K562 (cell line): ENCODE measurements around the gene NAIF1. TPM values are rescaled to one million over a fixed set of nuclear protein-coding genes. Genes with fewer than 3 reads are reported as not detected.

Experiments used
- ATAC-seq: fragments of 200-7000 bp; cut with Tn5 transposase; 3 replicates; pipeline ENCODE4 v1.9.1; 2020; ENCODE audit warnings: moderate library complexity
- BruUV-seq: library from RNA; stranded (reverse); fragments of 400-500 nt; replicated peaks from 2 replicates; lab custom pipeline; 2021; lab: Mats Ljungman, UMichigan
- CTCF ChIA-PET: fragments of 300-600 bp; formaldehyde crosslinking; extraction: SDS; loops from one replicate; lab custom pipeline; 2021; ENCODE audit warnings: low intra/inter-chr PET ratio; lab: Yijun Ruan, JAX
- POLR2A ChIA-PET: fragments of 300-600, 350-650 bp; sonication (Branson Sonifier 250); formaldehyde crosslinking; extraction: SDS; loops from one replicate; lab custom pipeline; 2021; ENCODE audit warnings: antibody characterized with exemption, inconsistent platforms; lab: Yijun Ruan, JAX
- DNase-seq, 4 experiments: peaks; one replicate each; pipeline versions ENCODE4 v3.0.0 to v3.0.0-alpha.2; 2011 to 2018; ENCODE audit warnings: low spot score in 3 of 4, mixed read lengths in 3 of 4; ENCODE audit errors: extremely low read depth in 1 of 4
- FAIRE-seq: peaks from 2 replicates; lab custom pipeline; 2011; peaks lifted over from hg19 to GRCh38; lab: Jason Lieb, UNC
- H2AFZ ChIP-seq: 2 replicates; pipeline ENCODE4 v1.6.0; 2011; ENCODE audit warnings: low read depth, low read length, control low read depth, inconsistent platforms
- H3K27ac ChIP-seq: fragments of 200-600 bp; 3 replicates; pipeline ENCODE4 v1.8.0; 2011; ENCODE audit warnings: low read depth, mild to moderate bottlenecking, control low read depth, inconsistent platforms, low read length, moderate library complexity, mixed read lengths; ENCODE audit errors: extremely low read depth
- H3K27me3 ChIP-seq, 2 experiments: fragments of 300-600 bp in 1 of 2; 2 replicates in 1 of 2; 3 replicates in 1 of 2; pipeline versions ENCODE4 v1.6.0 to v1.8.0; 2011; ENCODE audit warnings: inconsistent platforms in 2 of 2, low read length in 2 of 2, mild to moderate bottlenecking in 1 of 2, mixed read lengths in 1 of 2, moderate library complexity in 1 of 2; ENCODE audit not compliant: control insufficient read depth in 2 of 2, insufficient read depth in 2 of 2
- H3K36me3 ChIP-seq: fragments of 300-600 bp; 3 replicates; pipeline ENCODE4 v1.8.0; 2011; ENCODE audit warnings: mild to moderate bottlenecking, low read length, inconsistent platforms; ENCODE audit not compliant: control insufficient read depth, insufficient read depth
- H3K4me1 ChIP-seq, 2 experiments: fragments of 200-600 bp in 1 of 2; replicated peaks in 1 of 2; 2 replicates in 1 of 2; 3 replicates in 1 of 2; pipeline versions ENCODE4 v1.5.1 to v1.8.0; 2011; ENCODE audit warnings: inconsistent platforms in 2 of 2, low read length in 2 of 2, mild to moderate bottlenecking in 1 of 2, mixed read lengths in 1 of 2, moderate library complexity in 1 of 2; ENCODE audit not compliant: control insufficient read depth in 2 of 2, insufficient read depth in 2 of 2
- H3K4me2 ChIP-seq: 2 replicates; pipeline ENCODE4 v1.6.1; 2011; ENCODE audit warnings: low read length, control low read depth, inconsistent platforms, mixed read lengths; ENCODE audit not compliant: insufficient read depth
- H3K4me3 ChIP-seq: fragments of 200-600 bp; sonication (generic), shearing (Covaris generic); 2 replicates; pipeline ENCODE4 v1.5.1; 2016; ENCODE audit warnings: control low read depth, inconsistent platforms
- H3K79me2 ChIP-seq: fragments of 200-600 bp; 3 replicates; pipeline ENCODE4 v1.8.0; 2011; ENCODE audit warnings: low read length, inconsistent platforms; ENCODE audit not compliant: control insufficient read depth, insufficient read depth
- H3K9ac ChIP-seq, 2 experiments: 2 replicates each; pipeline versions ENCODE4 v1.6.0 to v1.6.1; 2011; ENCODE audit warnings: low read depth in 2 of 2, low read length in 2 of 2, control low read depth in 1 of 2, inconsistent platforms in 1 of 2, mild to moderate bottlenecking in 1 of 2, mixed read lengths in 1 of 2; ENCODE audit not compliant: insufficient read depth in 1 of 2
- H3K9me1 ChIP-seq: one replicate; pipeline ENCODE4 v1.6.0; 2011; ENCODE audit warnings: inconsistent platforms, mild to moderate bottlenecking, low read length, moderate library complexity; ENCODE audit not compliant: control insufficient read depth, insufficient read depth
- H3K9me3 ChIP-seq: replicated peaks from 2 replicates; pipeline ENCODE4 v1.5.1; 2011; ENCODE audit warnings: low read depth, low read length, inconsistent platforms; ENCODE audit not compliant: control insufficient read depth, insufficient read depth
- H4K20me1 ChIP-seq: replicated peaks from 2 replicates; pipeline ENCODE4 v1.6.1; 2011; ENCODE audit warnings: low read length, inconsistent platforms, mixed read lengths; ENCODE audit not compliant: control insufficient read depth, insufficient read depth
- FOXJ3 ChIP-seq: sonication (generic); formaldehyde crosslinking; IDR thresholded peaks from 2 replicates; pipeline ENCODE4 v1.4.0; 2020; ENCODE audit warnings: mild to moderate bottlenecking, missing genetic modification reagents
- FOXK2 ChIP-seq, 2 experiments: fragments of 450-650 bp; IDR thresholded peaks in 1 of 2; conservative IDR thresholded peaks in 1 of 2; 2 replicates each; pipeline ENCODE4 v1.6.1; 2016; ENCODE audit warnings: low read depth in 2 of 2, mild to moderate bottlenecking in 1 of 2
- KLF13 ChIP-seq: fragments of 450-650 bp; IDR thresholded peaks from 2 replicates; pipeline ENCODE4 v1.6.1; 2016; ENCODE audit warnings: missing genetic modification characterization, low read depth, mild to moderate bottlenecking, missing compliant biosample characterization, moderate library complexity, borderline replicate concordance
- NBN ChIP-seq: fragments of 450-650 bp; IDR thresholded peaks from 2 replicates; pipeline ENCODE4 v1.6.1; 2016; ENCODE audit warnings: low read depth, mild to moderate bottlenecking
- NFE2 ChIP-seq: IDR thresholded peaks from 2 replicates; pipeline ENCODE4 v1.6.1; 2014; ENCODE audit warnings: antibody characterized with exemption, low read depth
- SPI1 ChIP-seq: IDR thresholded peaks from 2 replicates; pipeline ENCODE4 v1.6.1; 2011; ENCODE audit warnings: low read depth, low read length, control low read depth, borderline replicate concordance
- SRF ChIP-seq, 2 experiments: fragments of 250-450, 450-650 bp in 1 of 2; sonication (Bioruptor Pico) in 1 of 2; sonication (generic) in 1 of 2; formaldehyde crosslinking; IDR thresholded peaks; 2 replicates each; pipeline versions ENCODE4 v1.5.0 to v1.5.1; 2020 to 2022; ENCODE audit warnings: mild to moderate bottlenecking in 1 of 2, missing genetic modification reagents in 1 of 2
- TRIM24 ChIP-seq, 2 experiments: fragments of 450-650 bp; IDR thresholded peaks; 2 replicates each; pipeline ENCODE4 v1.6.1; 2016
- WGBS: fragments of 100-300 bp; shearing (Covaris generic); methylation state at CpG from one replicate; pipeline ENCODE4 v1.1.6; 2016; ENCODE audit warnings: low coverage, mixed read lengths; ENCODE audit not compliant: insufficient coverage; ENCODE audit errors: missing lambda C conversion rate; 5-methylcytosine and 5-hydroxymethylcytosine counted together
- in situ Hi-C: fragments of 300-500 bp; cut with MboI; formaldehyde crosslinking; loops from 4 replicates; pipeline ENCODE4 v1.15.0; 2018; ENCODE audit warnings: inconsistent platforms, mixed read lengths
- intact Hi-C: fragments of 100-400 bp; cut with micrococcal nuclease; formaldehyde crosslinking; loops from 2 replicates; pipeline ENCODE4 v1.14.2; 2022
- polyA plus RNA-seq, 8 experiments: library from polyadenylated mRNA; depleted of rRNA in 4 of 8; stranded (reverse) in 5 of 8; unstranded in 3 of 8; fragments of >200 nt; fragmentation: Nextera tagmentation in 2 of 8; fragmentation: Illumina TruSeq in 1 of 8; extraction: Ambion mirVana in 2 of 8; extraction: Trizol in 1 of 8; gene quantifications; 2 replicates each; pipeline versions ENCODE4 v1.2.1 to v1.2.3, GENCODE V29; 2011 to 2014; ENCODE audit warnings: inconsistent platforms in 1 of 8, missing spikeins in 1 of 8
- total RNA-seq, 7 experiments: library from RNA; depleted of rRNA in 6 of 7; stranded (reverse); fragments of >200 nt in 6 of 7; fragmentation: Illumina TruSeq in 2 of 7; extraction: Trizol in 2 of 7; gene quantifications; 2 replicates each; pipeline versions ENCODE4 v1.2.1 to v1.2.3, GENCODE V29; 2011 to 2021; ENCODE audit warnings: low replicate concordance in 1 of 7
- TF ChIP-seq, protein P1 (sequence below): fragments of 250-450 bp; sonication (Bioruptor Pico); IDR thresholded peaks from 2 replicates; pipeline ENCODE4 v1.5.0; 2022; ENCODE audit warnings: mild to moderate bottlenecking
- TF ChIP-seq, protein P2 (sequence below): fragments of 250-450 bp; sonication (Bioruptor Pico); IDR thresholded peaks from 2 replicates; pipeline ENCODE4 v1.4.0; 2020; ENCODE audit warnings: mild to moderate bottlenecking, moderate library complexity

Gene NAIF1
- total and polyA plus RNA-seq, 9 of the 15 experiments (the other 6 are each of a cell fraction or from before 2014, with no cell fraction given) = 4.8 to 26.6 (median 17.2) TPM

DNA sequence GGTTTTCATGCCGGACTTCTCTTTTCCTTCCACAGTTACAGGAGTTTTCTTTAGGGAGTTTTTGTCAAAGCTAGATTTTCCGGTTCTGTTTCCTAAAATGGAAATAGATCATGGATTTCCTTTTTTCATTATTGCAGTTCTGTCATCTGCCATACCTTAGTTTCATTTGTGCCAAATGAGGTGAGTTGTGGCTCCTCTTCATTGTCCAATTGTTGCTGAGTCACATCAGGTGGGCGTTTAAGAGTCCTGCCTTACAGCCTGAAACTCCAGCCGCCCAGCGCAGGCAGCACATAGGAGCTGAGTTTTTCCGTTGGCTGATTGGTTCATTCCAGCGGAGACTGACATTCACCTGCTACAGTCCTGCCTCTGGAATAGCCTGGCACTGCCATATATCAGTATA, 15.0 kb upstream of the NAIF1 start:
- H3K9me3 ChIP-seq = no peaks in the 10 kb centered on the region
- peaks cover 53 to 61% of the 10 kb centered on the region in 2 experiments for H3K4me1 ChIP-seq
- in situ Hi-C loops = no loop called here
- 11% methylated on average over 7 of the region's 7 CpGs for WGBS
- H3K4me2 ChIP-seq = peak overlapping the region; percentile 59
- ChIA-PET CTCF (no interaction called here), POLR2A (interaction anchor here (0.6 to 7.0 kb wide), 5 partner anchors 10 to 924 kb away, joined by 3 to 82 read pairs (median 8); partner anchors contain the start of genes NAIF1 and SLC25A25)
- no peaks in the 10 kb centered on the region for H3K27me3 ChIP-seq
- H3K9me1 ChIP-seq = no peaks in the 10 kb centered on the region
- FAIRE-seq (peak; percentile 90), ATAC-seq (peak; percentile 54), DNase-seq (peak; percentile 55 to 90 (median 61))
- H2AFZ ChIP-seq = no peak overlapping the region
- no peaks in the 10 kb centered on the region for H4K20me1 ChIP-seq
- H3K9ac ChIP-seq = peak overlapping the region; percentile 60 to 84; a peak in 3 of 4 replicates
- BruUV-seq = no TSS peak
- peak overlapping the region; percentile 99 for H3K27ac ChIP-seq
- no peak overlapping the region for H3K4me3 ChIP-seq
- intact Hi-C loops = loop anchor here (2.0 to 5.0 kb wide), 2 partner anchors 33 to 35 kb away; no protein-coding TSS in a partner anchor
- peaks cover 90% of the 10 kb centered on the region for H3K79me2 ChIP-seq
- H3K36me3 ChIP-seq = peaks cover 43% of the 10 kb centered on the region; the same call in 2 of the 3 replicates
- TF ChIP-seq TRIM24 (IDR thresholded peaks at IDR 0.05) (no peak), FOXJ3 (CRISPR knock-in tag) (no peak), SRF (CRISPR knock-in tag; IDR thresholded peaks at IDR 0.05) (peak in 1 of 2 experiments; percentile 31; a peak in 1 of 4 replicates), FOXK2 (conservative IDR thresholded peaks at IDR 0.05 in 1 of 2, IDR thresholded peaks at IDR 0.05 in 1 of 2; ENCODE audit: low read depth in 2 of 2) (no peak), NFE2 (peak; percentile 99), KLF13 (tag) (peak; percentile 76; the same call in 1 of the 2 replicates), NBN (peak; percentile 69; the same call in 1 of the 2 replicates), SPI1 (no peak; the same call in 1 of the 2 replicates)
- TF ChIP-seq, protein P1, sequence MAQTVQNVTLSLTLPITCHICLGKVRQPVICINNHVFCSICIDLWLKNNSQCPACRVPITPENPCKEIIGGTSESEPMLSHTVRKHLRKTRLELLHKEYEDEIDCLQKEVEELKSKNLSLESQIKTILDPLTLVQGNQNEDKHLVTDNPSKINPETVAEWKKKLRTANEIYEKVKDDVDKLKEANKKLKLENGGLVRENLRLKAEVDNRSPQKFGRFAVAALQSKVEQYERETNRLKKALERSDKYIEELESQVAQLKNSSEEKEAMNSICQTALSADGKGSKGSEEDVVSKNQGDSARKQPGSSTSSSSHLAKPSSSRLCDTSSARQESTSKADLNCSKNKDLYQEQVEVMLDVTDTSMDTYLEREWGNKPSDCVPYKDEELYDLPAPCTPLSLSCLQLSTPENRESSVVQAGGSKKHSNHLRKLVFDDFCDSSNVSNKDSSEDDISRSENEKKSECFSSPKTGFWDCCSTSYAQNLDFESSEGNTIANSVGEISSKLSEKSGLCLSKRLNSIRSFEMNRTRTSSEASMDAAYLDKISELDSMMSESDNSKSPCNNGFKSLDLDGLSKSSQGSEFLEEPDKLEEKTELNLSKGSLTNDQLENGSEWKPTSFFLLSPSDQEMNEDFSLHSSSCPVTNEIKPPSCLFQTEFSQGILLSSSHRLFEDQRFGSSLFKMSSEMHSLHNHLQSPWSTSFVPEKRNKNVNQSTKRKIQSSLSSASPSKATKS = no peak
- TF ChIP-seq, protein P2, sequence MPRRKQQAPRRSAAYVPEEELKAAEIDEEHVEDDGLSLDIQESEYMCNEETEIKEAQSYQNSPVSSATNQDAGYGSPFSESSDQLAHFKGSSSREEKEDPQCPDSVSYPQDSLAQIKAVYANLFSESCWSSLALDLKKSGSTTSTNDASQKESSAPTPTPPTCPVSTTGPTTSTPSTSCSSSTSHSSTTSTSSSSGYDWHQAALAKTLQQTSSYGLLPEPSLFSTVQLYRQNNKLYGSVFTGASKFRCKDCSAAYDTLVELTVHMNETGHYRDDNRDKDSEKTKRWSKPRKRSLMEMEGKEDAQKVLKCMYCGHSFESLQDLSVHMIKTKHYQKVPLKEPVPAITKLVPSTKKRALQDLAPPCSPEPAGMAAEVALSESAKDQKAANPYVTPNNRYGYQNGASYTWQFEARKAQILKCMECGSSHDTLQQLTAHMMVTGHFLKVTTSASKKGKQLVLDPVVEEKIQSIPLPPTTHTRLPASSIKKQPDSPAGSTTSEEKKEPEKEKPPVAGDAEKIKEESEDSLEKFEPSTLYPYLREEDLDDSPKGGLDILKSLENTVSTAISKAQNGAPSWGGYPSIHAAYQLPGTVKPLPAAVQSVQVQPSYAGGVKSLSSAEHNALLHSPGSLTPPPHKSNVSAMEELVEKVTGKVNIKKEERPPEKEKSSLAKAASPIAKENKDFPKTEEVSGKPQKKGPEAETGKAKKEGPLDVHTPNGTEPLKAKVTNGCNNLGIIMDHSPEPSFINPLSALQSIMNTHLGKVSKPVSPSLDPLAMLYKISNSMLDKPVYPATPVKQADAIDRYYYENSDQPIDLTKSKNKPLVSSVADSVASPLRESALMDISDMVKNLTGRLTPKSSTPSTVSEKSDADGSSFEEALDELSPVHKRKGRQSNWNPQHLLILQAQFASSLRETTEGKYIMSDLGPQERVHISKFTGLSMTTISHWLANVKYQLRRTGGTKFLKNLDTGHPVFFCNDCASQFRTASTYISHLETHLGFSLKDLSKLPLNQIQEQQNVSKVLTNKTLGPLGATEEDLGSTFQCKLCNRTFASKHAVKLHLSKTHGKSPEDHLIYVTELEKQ (CRISPR knock-in tag) = no peak
